ENCODE data around the gene AUH. TPM values are rescaled to one million over a fixed set of nuclear protein-coding genes. Genes with fewer than 3 reads are reported as not detected.
"Not testable (repeated sequence)": the region's sequence is repeated elsewhere in the genome, so short reads cannot be mapped to it uniquely, and the experiment has no call there.

The AUH gene
- polyA plus RNA-seq, 10 donors: 11.2 to 16.8 (median 15.6) TPM

GRCh38 chr9:91208837-91209236 lies 152.9 kb downstream of the AUH start:
- DNase-seq: peak in 1 of 3 donors; percentile 6

- DNase-seq: no peak
These were observed 153.3 kb downstream of the AUH start for GRCh38 chr9:91208419-91208745.

- DNase-seq: peak in 2 of 3 donors; percentile 49 to 69
These were observed 153.8 kb downstream of the AUH start for GRCh38 chr9:91207729-91208418.

GRCh38 chr9:91207397-91207728 lies 154.4 kb downstream of the AUH start:
- DNase-seq: no peak

- no peak for DNase-seq
These were observed 154.9 kb downstream of the AUH start for GRCh38 chr9:91206806-91207205.

GRCh38 chr9:91202736-91203283 lies 158.9 kb downstream of the AUH start:
- no peak for DNase-seq

GRCh38 chr9:91200692-91201336 lies 160.9 kb downstream of the AUH start:
- DNase-seq: no peak

- DNase-seq: no peak
These were observed 161.8 kb downstream of the AUH start for GRCh38 chr9:91199739-91200497.

GRCh38 chr9:91198881-91199280 lies 162.8 kb downstream of the AUH start:
- not testable (repeated sequence) for DNase-seq

- DNase-seq: peak in 1 of 3 donors; percentile 28
These were observed 163.3 kb downstream of the AUH start for GRCh38 chr9:91198405-91198804.

- peak; percentile 94 to 98 (median 97) for DNase-seq
These were observed 164.2 kb downstream of the AUH start for GRCh38 chr9:91197232-91198181.

GRCh38 chr9:91196103-91196950 lies 165.4 kb downstream of the AUH start:
- peak; percentile 54 to 88 (median 71) for DNase-seq

- no peak for DNase-seq
These were observed 166.2 kb downstream of the AUH start for GRCh38 chr9:91195372-91196012.

- DNase-seq: peak; percentile 81 to 93 (median 88)
These were observed 167.9 kb downstream of the AUH start for GRCh38 chr9:91193658-91194391.

- DNase-seq: peak; percentile 86 to 98 (median 93)
These were observed 168.5 kb downstream of the AUH start for GRCh38 chr9:91193087-91193657.

GRCh38 chr9:91192381-91193086 lies 169.2 kb downstream of the AUH start:
- DNase-seq: peak in 2 of 3 donors; percentile 53 to 69

GRCh38 chr9:91191411-91192380 lies 170.0 kb downstream of the AUH start:
- DNase-seq: no peak
